GM21576 (cell line): Measurements from ENCODE around the gene NR2F6.

Experiments
- ATAC-seq: cut with Tn5 transposase; IDR thresholded peaks from one replicate; pipeline ENCODE4 v1.9.1; 2021; ENCODE audit warnings: mild to moderate bottlenecking, moderate library complexity; ENCODE audit not compliant: unreplicated experiment

The NR2F6 gene

DNA sequence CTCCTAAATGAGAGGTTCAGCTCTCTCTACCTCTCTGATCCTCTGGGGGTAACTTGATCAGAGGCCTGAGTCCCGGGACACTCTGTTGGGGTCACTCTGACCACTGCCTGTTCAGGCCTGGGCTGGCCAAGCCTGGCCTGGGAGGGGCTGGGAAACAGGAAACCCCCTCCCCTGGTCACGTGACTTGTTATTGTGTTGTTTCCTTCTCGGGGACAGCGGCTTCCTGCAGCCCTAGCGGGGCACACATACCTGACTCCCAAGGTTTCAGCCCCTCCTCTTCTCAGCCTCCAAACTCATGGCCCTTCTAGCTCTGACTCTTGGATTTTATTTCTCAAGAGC lies 18.9 kb upstream of the NR2F6 start, which contains the start of gene USHBP1:
TSS of gene USHBP1 (minus strand) at position 105 of the 339 bp plus-strand sequence. CDS start 446 bp downstream, outside the sequence.
- no peak for ATAC-seq

DNA sequence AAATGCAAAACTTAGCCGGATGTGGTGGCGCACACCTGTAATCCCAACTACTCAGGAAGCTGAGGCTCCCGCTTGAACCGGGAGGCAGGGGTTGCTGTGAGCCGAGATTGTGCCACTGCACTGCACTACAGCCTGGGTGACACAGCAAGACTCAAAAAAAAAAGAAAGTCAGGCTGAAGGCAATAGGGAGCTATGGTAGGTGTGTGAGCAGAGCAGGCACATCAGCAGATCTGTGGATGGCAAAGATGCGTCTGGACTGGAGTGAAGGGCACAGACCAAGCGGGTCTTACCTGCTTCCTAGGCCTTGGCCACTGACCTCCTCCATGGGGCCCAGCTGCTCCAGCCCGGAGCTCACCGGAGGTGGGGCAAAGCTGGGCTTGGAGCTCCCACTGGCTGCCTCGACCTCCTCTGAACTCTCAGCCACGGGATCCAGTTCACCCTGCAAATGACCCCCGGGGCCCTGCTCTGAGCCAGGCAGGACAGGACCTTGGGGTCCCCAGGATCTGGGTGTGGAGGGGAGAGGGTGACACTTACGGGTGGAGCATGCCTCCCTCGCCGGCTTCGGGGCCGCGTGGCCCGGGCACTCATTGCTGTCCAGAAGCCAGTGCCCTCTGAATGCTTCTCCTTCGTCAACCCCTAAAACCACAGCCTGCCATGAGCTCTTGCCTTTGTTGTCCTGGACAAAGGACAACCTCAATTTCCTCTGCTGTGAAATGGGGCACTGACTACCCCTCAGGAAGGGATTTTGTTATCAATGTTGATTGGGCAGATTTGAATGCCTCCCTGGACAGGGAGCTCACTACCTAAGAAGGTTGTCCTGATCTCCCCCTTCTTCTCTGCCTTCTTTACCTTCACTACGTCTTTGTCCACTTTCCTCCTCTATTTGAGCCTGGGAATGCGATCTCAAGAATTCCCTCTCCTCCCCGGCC lies 18.3 kb upstream of the NR2F6 start:
- ATAC-seq, result no peak

DNA sequence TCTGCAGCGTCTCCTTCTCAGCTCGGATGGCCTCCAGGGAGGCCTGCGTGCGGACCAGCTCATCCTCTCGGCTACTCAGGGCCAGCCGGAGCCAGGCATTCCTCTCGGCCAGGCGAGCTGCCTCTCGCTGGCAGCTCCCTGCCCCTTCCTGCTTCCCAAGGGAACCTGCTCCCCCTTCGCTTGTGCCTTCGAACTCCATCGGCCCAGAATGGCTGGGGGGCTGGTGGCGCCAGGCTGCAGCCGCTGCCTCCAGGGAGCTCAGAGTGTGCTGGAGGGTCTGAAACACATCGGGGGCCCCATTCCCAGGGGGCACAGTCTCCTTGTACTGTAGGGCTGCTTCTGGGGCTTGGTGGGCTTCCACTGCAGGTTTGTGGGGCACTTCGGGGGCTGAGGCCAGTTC lies 16.8 kb upstream of the NR2F6 start:
- no peak for ATAC-seq

DNA sequence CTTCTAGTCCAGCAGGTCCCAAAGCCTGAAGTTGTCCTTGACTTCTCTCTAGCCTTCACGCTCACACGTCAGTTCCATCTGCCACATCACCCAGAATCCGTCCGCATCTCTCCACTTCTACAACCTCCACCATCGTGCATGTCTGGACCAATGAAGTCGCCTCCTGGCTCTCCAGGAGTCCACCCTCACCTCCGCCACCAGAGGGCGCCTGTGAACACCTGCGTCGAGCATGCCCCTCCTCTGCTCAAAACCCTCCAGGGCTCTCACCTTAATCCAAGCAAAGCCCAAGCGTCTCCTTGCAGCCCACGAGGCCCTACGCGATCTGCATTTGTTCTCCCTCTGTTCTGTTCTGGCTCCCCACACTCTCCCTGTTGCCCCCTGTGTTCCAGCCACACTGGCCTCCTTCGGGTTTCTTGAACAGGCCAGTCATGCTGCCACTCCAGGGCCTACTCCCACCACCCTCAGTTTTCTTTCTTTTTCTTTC lies 15.2 kb upstream of the NR2F6 start:
- no peak for ATAC-seq

DNA sequence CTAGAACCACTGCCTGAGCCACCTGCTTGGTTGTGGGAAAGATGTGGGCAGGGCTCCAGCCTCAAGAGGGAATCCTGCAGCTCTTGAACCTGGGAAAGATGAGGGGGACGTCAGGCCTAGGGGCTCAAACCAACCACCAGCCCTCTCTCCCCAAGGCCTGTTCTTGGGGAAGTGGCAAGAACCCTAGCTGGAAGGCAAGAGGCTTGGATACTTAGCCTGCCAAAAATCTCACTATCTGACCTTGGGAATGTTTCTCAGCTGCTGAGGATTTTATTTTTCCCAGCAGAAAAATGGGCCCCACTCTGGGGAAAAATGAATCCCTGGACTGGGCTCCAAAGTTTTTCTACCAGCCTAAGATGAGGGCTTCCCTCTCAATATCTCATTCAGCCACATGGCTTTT lies 14.2 kb upstream of the NR2F6 start:
- ATAC-seq, result no peak

DNA sequence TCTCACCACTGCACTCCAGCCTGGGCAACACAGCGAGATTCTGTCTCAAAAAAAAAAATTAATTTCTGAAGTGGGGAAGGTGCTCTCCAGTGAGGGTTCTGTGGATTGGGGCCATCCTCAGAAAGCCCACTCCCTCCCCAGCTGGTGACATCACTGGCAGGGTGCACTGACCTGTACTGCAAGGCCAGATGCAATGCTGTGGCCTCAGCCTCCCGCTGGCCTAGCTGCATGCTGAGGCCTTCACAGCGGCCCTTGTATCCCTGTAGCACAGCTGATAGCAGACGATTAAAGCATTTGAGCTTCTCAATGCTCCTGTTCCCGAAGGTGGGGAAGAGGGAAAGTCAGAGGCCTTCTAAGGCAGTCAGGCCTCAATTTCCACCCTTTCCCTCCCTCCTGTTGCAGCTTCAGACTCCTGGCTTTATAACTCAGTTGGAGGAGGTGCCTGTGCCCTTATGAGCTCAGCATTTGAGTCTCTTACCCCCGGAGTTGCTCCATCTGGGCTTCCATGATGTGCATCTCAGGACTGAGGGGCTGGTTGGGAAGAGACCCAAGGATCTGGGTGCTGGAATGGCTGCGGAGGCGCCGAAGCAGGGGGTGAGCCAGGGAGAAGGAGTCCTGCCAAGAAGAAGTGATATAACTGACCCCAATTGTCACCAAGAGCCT lies 13.5 kb upstream of the NR2F6 start:
- no peak for ATAC-seq

DNA sequence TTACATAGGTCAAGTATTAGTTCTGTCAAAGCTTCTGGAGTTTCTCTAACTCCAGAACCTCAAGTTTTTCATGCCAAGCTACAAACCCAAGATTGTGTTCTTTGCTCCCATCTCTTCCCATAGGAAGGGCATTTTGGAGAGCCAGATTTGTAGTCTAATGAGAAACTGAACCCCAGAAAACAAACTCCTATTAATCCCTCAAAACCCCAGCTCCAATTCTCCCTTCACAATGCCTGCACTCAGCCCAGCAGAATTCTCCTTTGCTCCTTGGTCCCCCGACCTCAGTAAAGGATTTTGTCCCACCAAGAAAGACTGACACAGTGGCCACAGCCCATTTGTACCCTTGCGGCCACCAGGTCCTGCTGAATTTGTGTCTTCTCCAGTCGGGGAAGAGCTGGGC lies 10.4 kb upstream of the NR2F6 start:
- ATAC-seq, result no peak

DNA sequence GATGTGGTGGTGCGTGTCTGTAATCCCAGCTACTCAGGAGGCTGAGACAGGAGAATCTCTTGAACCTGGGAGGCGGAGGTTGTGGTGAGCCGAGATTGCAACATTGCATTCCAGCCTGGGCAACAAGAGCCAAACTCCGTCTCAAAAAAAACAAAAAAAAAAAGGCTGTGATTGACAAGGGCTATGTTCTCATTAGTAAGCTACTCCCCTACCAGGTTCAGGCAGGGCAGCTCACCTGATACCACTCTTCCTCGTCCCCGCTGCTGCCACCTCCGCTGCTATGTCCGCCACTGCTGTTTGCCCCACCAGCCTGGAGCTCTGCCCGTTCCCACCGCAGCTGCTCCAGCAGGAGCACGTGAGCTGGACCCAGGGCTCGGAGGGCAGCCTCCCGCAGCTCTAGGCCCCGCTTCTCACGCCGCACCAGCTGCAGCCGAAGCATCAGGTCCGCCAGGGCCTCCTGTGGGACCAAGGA lies 9.5 kb upstream of the NR2F6 start:
- no peak for ATAC-seq

DNA sequence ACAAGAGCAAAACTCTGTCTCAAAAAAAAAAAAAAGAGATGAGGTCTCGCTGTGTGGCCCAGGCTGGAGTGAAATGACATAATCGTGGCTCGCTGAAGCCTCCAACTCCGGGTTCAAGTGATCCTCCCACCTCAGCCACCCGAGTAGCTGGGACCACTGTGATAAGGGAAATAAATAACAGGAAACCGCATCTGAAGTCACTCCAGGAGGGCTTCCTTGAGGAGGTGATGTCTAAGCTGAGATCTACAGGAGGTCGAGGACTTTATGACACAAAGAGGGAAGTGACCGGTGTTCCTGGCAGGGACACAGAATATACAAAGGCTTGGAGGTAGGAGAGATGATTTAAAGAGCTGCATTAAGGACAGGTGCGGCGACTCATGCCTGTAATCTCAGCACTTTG lies 8.9 kb upstream of the NR2F6 start:
- no peak for ATAC-seq

DNA sequence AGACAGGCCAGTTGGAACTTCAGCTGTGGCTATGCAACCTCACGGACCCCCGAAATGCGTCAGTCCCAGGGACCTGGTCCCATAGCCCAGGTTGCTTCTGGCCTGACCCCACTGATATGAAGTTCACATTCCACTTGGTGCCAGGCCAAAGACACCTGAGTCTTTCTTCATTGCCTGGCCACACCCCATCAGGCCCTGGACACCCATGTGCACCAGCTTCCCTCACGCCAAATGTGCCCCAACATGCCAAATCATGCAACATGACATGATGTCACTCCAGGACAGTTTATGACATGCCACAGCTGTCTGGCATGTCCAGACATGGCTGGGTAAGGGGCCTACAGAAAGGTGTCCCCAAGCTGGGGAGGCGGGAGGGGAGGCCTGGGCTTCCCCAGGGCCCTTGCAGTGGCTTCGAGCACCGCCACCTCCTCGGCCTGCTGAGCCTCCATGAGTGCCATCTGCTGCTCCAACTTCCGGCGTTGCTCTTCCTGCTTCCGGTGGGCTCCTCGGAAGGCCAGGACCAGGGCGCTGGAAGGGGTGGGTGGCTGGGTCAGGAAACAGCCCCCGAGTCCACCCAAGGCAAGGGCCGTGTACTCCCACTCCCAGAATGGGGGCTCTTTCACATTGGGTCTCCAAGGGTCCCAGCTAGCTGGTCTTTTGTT lies 4.3 kb upstream of the NR2F6 start:
- ATAC-seq, result no peak

DNA sequence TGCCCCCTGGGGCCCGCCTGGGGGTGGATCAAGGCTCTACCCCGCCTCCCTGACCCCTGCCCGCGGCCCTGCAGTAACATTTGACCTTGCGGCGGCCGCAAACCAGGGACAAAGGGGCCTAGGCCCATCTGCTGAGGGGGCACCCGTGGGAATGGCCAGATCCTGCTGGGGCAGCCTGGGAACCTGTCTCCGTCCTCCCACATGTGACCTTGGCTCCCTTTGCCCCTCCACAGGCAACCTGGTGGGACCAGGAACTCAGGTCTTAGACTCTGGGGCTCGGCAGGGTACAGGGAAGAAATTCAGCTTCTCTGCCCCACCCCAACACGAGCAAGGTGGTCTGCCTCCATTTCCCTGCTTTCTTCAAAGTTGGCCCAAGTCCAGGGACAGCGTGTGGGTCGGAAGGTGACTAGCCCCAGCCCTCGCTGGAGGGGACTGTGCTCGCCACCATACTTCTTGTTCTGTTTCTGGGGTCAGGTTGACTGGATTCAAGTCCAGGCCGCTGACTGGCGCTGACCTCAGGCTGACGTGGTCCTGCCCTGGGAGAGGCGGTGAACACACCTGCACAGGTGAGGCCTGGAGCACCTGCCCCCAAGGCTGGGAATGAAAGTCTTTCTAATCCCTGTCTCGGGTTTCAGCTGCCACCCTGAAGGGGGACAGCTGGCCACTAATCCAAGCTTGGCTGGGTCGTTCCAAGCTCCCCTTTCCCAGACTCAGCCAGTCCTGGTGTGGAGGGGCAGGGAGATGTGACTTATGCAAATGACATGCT lies 2.5 kb upstream of the NR2F6 start:
- no peak for ATAC-seq

DNA sequence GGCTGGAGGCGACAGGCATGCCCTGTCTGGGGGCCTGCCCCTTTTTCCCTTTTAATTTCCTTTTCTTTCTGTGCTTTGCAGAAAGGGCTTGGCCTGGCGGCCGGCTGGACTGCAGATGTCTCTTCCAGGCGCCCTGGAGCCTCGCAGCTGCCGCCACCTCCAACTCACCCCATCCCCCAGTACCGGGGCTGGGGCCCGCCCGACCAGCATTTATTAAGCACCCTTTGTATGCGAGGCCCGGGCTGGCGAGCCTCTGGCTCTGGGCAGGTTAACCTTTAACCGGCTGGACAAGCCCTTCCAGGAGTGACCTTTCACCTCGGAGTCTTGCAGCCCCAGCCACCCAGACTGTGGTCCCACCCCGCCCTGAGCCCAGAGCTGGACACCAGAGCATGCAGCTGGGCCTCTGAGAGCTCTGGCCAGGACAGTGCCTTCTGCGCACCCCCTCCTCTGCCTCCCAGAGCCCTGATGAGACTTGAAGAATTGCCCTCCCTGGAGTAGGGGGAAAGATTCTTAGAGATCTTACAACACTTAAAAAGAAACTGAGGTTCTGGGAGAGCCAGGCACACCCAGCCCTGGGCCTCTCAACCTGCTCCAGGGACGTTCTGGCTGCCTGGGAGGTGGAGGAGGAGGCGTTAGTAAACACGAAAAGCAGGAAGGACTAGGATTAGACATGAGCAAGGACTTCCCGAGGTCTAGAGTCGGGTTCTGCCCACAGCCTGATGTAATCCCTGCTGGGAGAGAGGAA lies 1.1 kb upstream of the NR2F6 start:
- ATAC-seq, result no peak

DNA sequence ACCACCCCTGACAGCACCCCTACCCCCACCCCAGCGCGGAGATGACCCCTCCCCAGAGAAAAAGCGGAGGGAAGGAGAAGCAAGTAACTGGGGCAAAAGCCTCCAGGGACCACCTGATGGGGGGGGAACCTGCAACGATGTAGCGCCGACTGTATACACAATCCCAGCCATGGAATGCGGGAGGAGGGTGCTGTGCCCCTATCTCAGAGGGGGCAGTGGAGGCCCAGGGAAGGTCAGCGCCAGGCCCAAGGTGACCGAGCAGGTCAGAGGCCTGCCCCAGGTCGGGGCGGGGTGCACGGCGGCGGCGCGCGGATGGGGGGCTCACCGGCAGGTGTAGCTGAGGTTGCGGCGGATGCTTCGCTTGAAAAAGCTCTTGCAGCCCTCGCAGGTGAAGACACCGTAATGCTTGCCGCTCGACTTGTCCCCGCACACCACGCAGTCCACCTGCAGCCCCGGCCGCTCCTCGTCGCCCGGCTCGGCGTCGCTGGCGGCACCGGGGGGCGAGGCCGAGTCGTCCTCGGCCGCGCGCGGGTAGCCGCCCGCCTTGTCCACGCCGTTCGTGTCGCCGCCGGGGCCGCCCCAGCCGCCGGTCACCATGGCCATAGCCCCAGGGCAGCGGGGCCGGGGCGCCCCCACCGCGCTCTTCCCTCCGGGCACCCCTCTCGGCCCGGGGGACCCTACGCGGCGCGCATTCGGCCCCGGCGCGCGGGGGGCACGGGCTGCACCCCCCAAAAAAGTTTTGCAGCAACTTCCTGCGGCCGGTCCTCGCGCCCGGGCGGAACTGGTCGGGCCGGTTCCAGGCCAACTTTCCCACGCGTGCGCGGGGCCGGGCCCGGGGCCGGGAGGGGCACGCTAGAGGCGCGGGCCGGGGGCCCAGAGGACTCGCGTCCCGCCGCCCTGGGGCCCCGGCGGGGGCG lies 843 bp downstream of the NR2F6 start:
- no peak for ATAC-seq

DNA sequence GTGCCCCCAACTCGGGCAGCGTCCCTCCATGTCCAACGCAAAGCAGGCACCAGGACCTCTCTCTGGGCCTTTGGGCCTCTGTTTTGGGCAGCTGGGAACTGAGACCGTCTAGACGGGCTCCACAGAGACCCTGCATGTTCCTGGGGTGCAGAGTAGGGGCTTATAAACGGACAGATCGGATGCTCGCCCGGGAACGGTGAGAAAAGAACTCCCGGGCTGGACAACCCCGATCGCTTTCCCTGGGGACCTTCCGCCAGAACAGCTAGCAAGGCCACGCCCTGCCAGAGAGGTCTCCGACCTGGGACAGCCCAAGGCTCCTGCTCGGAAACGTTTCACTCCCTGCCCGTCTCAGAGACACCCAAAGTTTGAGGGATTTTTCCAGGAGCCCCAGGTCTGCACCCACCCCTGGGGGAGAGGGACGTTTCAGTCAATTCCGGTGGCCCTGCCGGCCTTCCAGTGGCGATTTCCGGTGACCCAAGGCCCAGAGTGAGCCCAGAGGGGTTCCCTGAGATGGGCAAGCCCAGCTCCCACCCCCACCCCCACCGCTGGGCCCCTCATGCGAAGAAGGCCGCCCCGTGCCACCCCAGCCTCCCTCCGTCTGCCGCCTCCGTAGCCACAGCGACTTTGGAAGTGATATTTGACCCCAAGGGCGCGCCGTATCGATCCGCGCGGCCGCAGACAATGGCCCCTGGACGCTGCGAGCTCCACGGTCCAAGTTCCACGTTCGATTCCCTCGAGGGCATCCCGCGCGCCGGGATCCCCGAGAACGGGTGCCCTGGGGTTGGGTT lies 1.7 kb downstream of the NR2F6 start:
- no peak for ATAC-seq

DNA sequence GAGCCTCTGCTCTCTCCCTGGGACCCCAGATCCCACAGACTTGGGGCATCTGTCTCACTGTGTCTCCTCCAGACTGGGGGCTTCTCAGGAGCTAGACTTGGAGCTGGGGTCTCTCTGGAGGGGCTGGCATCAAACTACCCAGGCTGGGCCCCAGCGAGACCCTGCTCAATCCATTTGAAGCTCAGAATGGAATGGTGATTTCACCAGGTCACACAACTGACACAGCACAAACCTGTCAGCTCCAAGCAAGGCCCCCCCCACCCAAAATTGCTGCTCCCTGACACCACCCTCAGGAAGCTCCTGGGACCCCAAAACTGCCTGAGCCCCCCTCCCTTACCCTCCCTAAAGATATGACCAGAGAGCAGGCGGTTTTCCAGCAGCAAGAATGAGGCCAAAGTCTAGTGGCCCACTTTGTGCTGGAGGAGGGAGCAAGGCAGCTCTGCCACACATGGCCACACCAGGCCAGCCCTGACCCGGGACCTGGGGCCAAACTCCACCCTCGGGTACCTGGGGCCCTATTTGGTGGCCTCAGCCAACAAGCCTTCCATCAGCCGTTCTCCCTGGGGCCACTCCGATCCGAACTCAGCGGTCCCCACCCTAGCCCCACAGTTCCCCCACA lies 2.4 kb downstream of the NR2F6 start:
- no peak for ATAC-seq

DNA sequence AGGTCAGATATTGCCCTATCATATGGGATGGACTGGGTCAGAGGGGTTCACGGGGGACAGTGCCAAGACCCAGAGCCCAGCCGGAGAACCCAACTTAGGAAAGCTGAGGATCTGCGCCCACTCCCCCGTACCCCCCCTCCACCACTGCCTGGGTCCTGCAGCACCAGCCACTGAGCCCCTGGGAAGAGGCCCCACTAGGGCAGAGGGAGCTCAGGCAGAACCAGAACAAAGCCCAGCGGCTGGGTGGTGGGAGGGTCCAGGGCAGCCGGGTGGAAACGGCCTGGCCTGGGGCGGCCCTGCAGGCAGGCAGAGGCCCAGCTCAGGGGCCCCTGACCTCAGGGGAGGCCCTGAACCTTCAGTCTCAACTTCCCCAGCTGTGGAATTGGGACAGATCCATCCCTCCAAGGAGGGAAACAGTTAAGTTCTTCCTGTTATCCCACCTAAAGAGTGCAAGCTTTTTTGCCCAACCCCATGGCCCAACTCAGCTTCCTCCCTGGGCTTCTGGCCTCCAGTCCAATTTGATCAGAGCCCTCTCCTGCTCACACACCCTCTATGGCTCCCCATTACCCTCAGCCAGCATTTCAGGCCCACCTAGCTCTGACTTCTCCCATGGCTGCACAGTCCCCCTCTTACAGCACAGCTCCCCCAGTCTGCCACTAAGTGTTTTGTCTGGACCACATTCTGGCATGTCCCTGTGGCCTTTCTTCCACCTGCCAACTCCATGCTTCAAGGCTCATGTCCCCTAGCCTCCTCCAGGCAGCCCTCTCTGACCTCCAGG lies 3.1 kb downstream of the NR2F6 start:
- ATAC-seq, result no peak

DNA sequence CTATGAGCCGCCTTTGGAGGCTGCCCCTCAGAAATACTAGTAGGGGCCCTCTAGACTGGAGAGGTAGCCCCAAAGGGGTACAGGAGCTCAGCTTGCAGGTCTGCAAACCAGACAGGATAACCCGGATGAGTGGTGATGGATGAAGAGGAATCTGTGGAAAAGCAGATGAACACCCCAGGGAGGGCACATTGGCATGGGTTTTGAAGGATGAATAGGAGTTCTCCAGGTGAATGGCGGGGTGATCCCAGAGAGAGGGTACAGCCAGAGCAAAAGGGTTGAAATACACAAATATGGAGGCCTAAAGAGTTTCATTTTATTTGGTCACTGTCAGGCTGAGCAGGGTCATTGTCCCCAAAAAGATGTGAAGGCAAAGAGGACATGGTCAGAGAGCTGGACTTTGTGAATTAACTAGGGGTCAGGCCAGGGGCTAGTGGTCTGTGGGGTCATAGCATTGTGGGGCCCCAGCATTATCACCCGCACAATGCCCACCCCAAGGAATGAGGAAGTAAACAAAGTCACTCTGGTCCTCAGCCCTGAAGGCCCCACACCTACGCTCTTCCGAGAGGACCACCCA lies 4.8 kb downstream of the NR2F6 start:
- no peak for ATAC-seq
